NB4 (cell line): ENCODE results near the gene SBNO2.

Source experiments
- POLR2A ChIP-seq: IDR thresholded peaks from 2 replicates; pipeline ENCODE4 v1.6.1; 2011; ENCODE audit warnings: mild to moderate bottlenecking; ENCODE audit not compliant: insufficient read length; ENCODE audit errors: extremely low read depth
- TF ChIP-seq, protein P1 (sequence below): IDR thresholded peaks from one replicate; pipeline ENCODE4 v1.5.1; 2012; ENCODE audit warnings: low read depth, low read length

DNA sequence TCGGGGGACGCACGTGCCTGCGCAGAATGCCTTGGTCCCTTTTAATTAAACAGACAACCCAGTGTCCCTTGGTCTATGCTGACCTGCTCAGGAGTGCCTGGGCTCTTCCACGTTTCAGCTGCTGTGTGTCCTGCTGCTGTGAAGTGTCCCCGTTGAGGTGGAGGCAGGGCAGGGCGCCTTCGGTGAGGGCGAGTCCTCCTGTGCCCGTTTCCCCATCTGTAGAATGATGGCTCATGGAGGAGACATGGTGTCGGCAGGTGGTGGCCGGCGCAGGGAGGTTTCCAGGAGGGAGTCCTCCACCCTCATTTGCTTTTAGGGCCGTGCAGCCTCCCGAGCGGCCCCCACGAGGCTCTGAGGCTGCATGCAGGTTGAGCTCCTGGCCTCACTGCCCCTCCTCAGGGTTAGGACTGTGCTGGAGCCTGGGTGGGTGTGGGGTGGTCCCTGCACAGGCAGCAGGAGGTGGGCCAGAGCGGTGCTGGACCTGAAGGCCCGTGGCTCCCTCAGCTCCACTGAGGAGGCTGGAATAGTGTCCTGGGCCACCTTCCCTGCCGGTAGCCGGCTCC is 40.3 kb upstream of the SBNO2 start:
- TF ChIP-seq POLR2A, result no peak
- TF ChIP-seq, protein P1, sequence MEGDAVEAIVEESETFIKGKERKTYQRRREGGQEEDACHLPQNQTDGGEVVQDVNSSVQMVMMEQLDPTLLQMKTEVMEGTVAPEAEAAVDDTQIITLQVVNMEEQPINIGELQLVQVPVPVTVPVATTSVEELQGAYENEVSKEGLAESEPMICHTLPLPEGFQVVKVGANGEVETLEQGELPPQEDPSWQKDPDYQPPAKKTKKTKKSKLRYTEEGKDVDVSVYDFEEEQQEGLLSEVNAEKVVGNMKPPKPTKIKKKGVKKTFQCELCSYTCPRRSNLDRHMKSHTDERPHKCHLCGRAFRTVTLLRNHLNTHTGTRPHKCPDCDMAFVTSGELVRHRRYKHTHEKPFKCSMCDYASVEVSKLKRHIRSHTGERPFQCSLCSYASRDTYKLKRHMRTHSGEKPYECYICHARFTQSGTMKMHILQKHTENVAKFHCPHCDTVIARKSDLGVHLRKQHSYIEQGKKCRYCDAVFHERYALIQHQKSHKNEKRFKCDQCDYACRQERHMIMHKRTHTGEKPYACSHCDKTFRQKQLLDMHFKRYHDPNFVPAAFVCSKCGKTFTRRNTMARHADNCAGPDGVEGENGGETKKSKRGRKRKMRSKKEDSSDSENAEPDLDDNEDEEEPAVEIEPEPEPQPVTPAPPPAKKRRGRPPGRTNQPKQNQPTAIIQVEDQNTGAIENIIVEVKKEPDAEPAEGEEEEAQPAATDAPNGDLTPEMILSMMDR, result no peak
